K562 (cell line): ENCODE data around the gene CASP2. TPM values are rescaled to one million over a fixed set of nuclear protein-coding genes. Genes with fewer than 3 reads are reported as not detected.

Experiments used
- BRCA1 ChIP-seq, 2 experiments: fragments of 450-650 bp in 1 of 2; sonication (generic) in 1 of 2; formaldehyde crosslinking in 1 of 2; IDR thresholded peaks; 2 replicates each; pipeline versions ENCODE4 v1.5.0 to v1.6.1; 2017 to 2020; ENCODE audit warnings: mild to moderate bottlenecking in 1 of 2, missing genetic modification reagents in 1 of 2
- COPS2 ChIP-seq: fragments of 450-650 bp; conservative IDR thresholded peaks from 2 replicates; pipeline ENCODE4 v1.6.1; 2016; ENCODE audit warnings: mild to moderate bottlenecking, moderate library complexity
- FOXK2 ChIP-seq, 2 experiments: fragments of 450-650 bp; IDR thresholded peaks in 1 of 2; conservative IDR thresholded peaks in 1 of 2; 2 replicates each; pipeline ENCODE4 v1.6.1; 2016; ENCODE audit warnings: low read depth in 2 of 2, mild to moderate bottlenecking in 1 of 2
- KLF16 ChIP-seq: IDR thresholded peaks from 2 replicates; pipeline ENCODE4 v1.6.1; 2016; ENCODE audit warnings: antibody characterized with exemption
- MTF1 ChIP-seq: fragments of 250-450 bp; sonication (Bioruptor Pico); IDR thresholded peaks from 2 replicates; pipeline ENCODE4 v1.9.0; 2021; ENCODE audit warnings: moderate library complexity, mild to moderate bottlenecking, inconsistent platforms, borderline replicate concordance
- NCOA4 ChIP-seq: fragments of 450-650 bp; IDR thresholded peaks from 2 replicates; pipeline ENCODE4 v1.6.1; 2018; ENCODE audit warnings: mild to moderate bottlenecking; ENCODE audit not compliant: partially characterized antibody
- RFX1 ChIP-seq: fragments of 450-650 bp; IDR thresholded peaks from 2 replicates; pipeline ENCODE4 v1.6.1; 2016; ENCODE audit warnings: mild to moderate bottlenecking, moderate library complexity
- RFX5 ChIP-seq: IDR thresholded peaks from 2 replicates; pipeline ENCODE4 v1.6.1; 2011; ENCODE audit warnings: low read depth, mild to moderate bottlenecking, improper control_type of control experiment, low read length
- SPI1 ChIP-seq: IDR thresholded peaks from 2 replicates; pipeline ENCODE4 v1.6.1; 2011; ENCODE audit warnings: low read depth, low read length, control low read depth, borderline replicate concordance
- ZNF217 ChIP-seq: sonication (generic); formaldehyde crosslinking; IDR thresholded peaks from 2 replicates; pipeline ENCODE4 v1.8.0; 2022; ENCODE audit warnings: mild to moderate bottlenecking, missing genetic modification reagents
- ZNF274 ChIP-seq: IDR thresholded peaks from 2 replicates; pipeline ENCODE4 v1.6.1; 2011; ENCODE audit warnings: low read depth, mild to moderate bottlenecking, low read length, moderate library complexity, borderline replicate concordance
- ZNF551 ChIP-seq: fragments of 250-450 bp; sonication (Bioruptor Pico); IDR thresholded peaks from 2 replicates; pipeline ENCODE4 v1.5.0; 2021; ENCODE audit warnings: mild to moderate bottlenecking, moderate library complexity
- ZSCAN32 ChIP-seq: fragments of 450-650 bp; formaldehyde crosslinking; IDR thresholded peaks from 2 replicates; pipeline ENCODE4 v1.4.0; 2020; ENCODE audit warnings: mild to moderate bottlenecking, moderate library complexity
- polyA plus RNA-seq, 8 experiments: library from polyadenylated mRNA; depleted of rRNA in 4 of 8; stranded (reverse) in 5 of 8; unstranded in 3 of 8; fragments of >200 nt; fragmentation: Nextera tagmentation in 2 of 8; fragmentation: Illumina TruSeq in 1 of 8; extraction: Ambion mirVana in 2 of 8; extraction: Trizol in 1 of 8; gene quantifications; 2 replicates each; pipeline versions ENCODE4 v1.2.1 to v1.2.3, GENCODE V29; 2011 to 2014; ENCODE audit warnings: inconsistent platforms in 1 of 8, missing spikeins in 1 of 8
- total RNA-seq, 7 experiments: library from RNA; depleted of rRNA in 6 of 7; stranded (reverse); fragments of >200 nt in 6 of 7; fragmentation: Illumina TruSeq in 2 of 7; extraction: Trizol in 2 of 7; gene quantifications; 2 replicates each; pipeline versions ENCODE4 v1.2.1 to v1.2.3, GENCODE V29; 2011 to 2021; ENCODE audit warnings: low replicate concordance in 1 of 7
- TF ChIP-seq, protein P1 (sequence below): fragments of 450-650 bp; IDR thresholded peaks from 2 replicates; pipeline ENCODE4 v1.7.1; 2018; ENCODE audit warnings: mild to moderate bottlenecking, low read depth; ENCODE audit not compliant: partially characterized antibody
- TF ChIP-seq, protein P2 (sequence below): sonication (generic); formaldehyde crosslinking; IDR thresholded peaks from 2 replicates; pipeline ENCODE4 v1.8.0; 2022; ENCODE audit warnings: missing genetic modification reagents, mild to moderate bottlenecking, borderline replicate concordance
- TF ChIP-seq, protein P3 (sequence below): fragments of 450-650 bp; conservative IDR thresholded peaks from 2 replicates; pipeline ENCODE4 v1.6.1; 2016; ENCODE audit warnings: missing genetic modification characterization, low read depth, mild to moderate bottlenecking, control low read depth, missing compliant biosample characterization
- TF ChIP-seq, protein P4 (sequence below): sonication (generic); formaldehyde crosslinking; IDR thresholded peaks from 2 replicates; pipeline ENCODE4 v1.8.0; 2022; ENCODE audit warnings: missing genetic modification reagents, mild to moderate bottlenecking, borderline replicate concordance
- TF ChIP-seq, protein P5 (sequence below): fragments of 450-650 bp; formaldehyde crosslinking; IDR thresholded peaks from 2 replicates; pipeline ENCODE4 v1.4.0; 2022; ENCODE audit warnings: missing genetic modification characterization

CASP2 gene
- total and polyA plus RNA-seq, 9 of the 15 experiments (the other 6 are each of a cell fraction or from before 2014, with no cell fraction given) = 18.8 to 64.9 (median 24.1) TPM

DNA sequence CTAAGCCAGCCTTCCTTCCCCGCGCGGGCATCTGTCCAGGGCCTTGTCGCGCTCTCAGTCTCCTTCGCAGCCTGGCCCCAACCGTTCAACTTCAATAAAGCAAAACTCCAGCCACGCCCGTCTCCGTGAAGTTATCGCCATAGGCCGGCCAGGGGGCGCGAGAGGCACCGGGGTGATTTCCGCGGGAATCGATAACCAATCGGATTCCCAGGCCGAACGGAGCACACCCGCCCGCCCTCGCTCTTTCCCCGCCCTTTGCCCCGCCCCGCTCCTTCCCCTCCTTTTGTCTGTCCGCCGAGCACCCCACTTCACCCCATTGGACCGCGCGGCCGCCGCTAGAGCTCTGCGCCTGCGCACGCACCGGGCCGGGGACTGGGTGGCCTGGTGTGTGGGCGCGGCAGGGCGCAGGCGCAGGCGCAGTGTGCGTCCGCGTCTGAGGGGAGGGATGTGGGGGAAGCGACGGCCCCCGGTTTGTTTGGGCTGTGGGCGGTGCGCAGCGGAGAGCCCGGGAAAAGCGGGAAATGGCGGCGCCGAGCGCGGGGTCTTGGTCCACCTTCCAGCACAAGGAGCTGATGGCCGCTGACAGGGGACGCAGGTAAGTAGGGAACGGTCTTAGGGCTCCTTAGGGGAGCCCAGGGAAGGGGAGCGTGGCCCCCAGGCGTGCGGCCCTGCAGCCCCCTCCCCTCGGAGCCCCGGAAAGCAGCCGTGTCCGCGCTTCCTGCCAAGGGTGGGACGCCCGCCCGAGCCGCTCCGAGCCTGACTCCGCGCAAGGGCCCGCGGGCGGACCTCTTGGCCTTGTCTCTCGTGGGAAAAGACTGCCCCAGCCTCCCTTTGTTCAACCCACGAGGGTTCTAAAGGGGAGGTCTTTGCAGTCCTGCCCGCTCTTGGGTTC lies at the start of gene CASP2 (continued):
- TF ChIP-seq, protein P1, sequence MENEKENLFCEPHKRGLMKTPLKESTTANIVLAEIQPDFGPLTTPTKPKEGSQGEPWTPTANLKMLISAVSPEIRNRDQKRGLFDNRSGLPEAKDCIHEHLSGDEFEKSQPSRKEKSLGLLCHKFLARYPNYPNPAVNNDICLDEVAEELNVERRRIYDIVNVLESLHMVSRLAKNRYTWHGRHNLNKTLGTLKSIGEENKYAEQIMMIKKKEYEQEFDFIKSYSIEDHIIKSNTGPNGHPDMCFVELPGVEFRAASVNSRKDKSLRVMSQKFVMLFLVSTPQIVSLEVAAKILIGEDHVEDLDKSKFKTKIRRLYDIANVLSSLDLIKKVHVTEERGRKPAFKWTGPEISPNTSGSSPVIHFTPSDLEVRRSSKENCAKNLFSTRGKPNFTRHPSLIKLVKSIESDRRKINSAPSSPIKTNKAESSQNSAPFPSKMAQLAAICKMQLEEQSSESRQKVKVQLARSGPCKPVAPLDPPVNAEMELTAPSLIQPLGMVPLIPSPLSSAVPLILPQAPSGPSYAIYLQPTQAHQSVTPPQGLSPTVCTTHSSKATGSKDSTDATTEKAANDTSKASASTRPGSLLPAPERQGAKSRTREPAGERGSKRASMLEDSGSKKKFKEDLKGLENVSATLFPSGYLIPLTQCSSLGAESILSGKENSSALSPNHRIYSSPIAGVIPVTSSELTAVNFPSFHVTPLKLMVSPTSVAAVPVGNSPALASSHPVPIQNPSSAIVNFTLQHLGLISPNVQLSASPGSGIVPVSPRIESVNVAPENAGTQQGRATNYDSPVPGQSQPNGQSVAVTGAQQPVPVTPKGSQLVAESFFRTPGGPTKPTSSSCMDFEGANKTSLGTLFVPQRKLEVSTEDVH = peak; percentile 91
- TF ChIP-seq MTF1 (CRISPR knock-in tag) (no peak), ZNF274 (no peak), RFX1 (no peak), RFX5 (no peak), FOXK2 (conservative IDR thresholded peaks at IDR 0.05 in 1 of 2, IDR thresholded peaks at IDR 0.05 in 1 of 2; ENCODE audit: low read depth in 2 of 2) (no peak; a peak in 1 of 4 replicates), ZNF217 (no peak), ZNF551 (CRISPR knock-in tag) (no peak), NCOA4 (no peak), BRCA1 (IDR thresholded peaks at IDR 0.05) (no peak), BRCA1 (CRISPR knock-in tag; IDR thresholded peaks at IDR 0.05) (no peak), COPS2 (no peak), KLF16 (peak; percentile 39; the same call in 1 of the 2 replicates), SPI1 (peak; percentile 15; the same call in 1 of the 2 replicates), ZSCAN32 (CRISPR knock-in tag) (no peak)
- TF ChIP-seq, protein P2, sequence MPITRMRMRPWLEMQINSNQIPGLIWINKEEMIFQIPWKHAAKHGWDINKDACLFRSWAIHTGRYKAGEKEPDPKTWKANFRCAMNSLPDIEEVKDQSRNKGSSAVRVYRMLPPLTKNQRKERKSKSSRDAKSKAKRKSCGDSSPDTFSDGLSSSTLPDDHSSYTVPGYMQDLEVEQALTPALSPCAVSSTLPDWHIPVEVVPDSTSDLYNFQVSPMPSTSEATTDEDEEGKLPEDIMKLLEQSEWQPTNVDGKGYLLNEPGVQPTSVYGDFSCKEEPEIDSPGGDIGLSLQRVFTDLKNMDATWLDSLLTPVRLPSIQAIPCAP (CRISPR knock-in tag) = peak; percentile 95; the same call in 1 of the 2 replicates
- TF ChIP-seq, protein P3, sequence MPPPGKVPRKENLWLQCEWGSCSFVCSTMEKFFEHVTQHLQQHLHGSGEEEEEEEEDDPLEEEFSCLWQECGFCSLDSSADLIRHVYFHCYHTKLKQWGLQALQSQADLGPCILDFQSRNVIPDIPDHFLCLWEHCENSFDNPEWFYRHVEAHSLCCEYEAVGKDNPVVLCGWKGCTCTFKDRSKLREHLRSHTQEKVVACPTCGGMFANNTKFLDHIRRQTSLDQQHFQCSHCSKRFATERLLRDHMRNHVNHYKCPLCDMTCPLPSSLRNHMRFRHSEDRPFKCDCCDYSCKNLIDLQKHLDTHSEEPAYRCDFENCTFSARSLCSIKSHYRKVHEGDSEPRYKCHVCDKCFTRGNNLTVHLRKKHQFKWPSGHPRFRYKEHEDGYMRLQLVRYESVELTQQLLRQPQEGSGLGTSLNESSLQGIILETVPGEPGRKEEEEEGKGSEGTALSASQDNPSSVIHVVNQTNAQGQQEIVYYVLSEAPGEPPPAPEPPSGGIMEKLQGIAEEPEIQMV (tag) = no peak
- TF ChIP-seq, protein P4, sequence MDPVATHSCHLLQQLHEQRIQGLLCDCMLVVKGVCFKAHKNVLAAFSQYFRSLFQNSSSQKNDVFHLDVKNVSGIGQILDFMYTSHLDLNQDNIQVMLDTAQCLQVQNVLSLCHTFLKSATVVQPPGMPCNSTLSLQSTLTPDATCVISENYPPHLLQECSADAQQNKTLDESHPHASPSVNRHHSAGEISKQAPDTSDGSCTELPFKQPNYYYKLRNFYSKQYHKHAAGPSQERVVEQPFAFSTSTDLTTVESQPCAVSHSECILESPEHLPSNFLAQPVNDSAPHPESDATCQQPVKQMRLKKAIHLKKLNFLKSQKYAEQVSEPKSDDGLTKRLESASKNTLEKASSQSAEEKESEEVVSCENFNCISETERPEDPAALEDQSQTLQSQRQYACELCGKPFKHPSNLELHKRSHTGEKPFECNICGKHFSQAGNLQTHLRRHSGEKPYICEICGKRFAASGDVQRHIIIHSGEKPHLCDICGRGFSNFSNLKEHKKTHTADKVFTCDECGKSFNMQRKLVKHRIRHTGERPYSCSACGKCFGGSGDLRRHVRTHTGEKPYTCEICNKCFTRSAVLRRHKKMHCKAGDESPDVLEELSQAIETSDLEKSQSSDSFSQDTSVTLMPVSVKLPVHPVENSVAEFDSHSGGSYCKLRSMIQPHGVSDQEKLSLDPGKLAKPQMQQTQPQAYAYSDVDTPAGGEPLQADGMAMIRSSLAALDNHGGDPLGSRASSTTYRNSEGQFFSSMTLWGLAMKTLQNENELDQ (CRISPR knock-in tag) = no peak
- TF ChIP-seq, protein P5, sequence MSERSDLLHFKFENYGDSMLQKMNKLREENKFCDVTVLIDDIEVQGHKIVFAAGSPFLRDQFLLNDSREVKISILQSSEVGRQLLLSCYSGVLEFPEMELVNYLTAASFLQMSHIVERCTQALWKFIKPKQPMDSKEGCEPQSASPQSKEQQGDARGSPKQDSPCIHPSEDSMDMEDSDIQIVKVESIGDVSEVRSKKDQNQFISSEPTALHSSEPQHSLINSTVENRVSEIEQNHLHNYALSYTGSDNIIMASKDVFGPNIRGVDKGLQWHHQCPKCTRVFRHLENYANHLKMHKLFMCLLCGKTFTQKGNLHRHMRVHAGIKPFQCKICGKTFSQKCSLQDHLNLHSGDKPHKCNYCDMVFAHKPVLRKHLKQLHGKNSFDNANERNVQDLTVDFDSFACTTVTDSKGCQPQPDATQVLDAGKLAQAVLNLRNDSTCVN (CRISPR knock-in tag) = no peak
